Caco-2 (cell line): ENCODE data around the gene NFIA. TPM values are rescaled to one million over a fixed set of nuclear protein-coding genes. Genes with fewer than 3 reads are reported as not detected.

Experiments used
- BruUV-seq: library from RNA; stranded (reverse); fragments of 400-500 nt; replicated peaks from 2 replicates; lab custom pipeline; 2021; lab: Mats Ljungman, UMichigan
- CTCF ChIA-PET: fragments of 300-600 bp; sonication (Branson Sonifier 250); formaldehyde crosslinking; loops from one replicate; lab custom pipeline; 2022; ENCODE audit warnings: antibody characterized with exemption; lab: Charles Lee
- POLR2A ChIA-PET: fragments of 300-600 bp; sonication (Branson Sonifier 250); formaldehyde crosslinking; loops from one replicate; lab custom pipeline; 2022; ENCODE audit warnings: antibody characterized with exemption; lab: Charles Lee
- DNase-seq, 2 experiments: peaks; one replicate each; pipeline versions ENCODE4 v3.0.0 to v3.0.0-alpha.2; 2020 to 2022
- H3K27me3 ChIP-seq: replicated peaks from 2 replicates; pipeline ENCODE4 v1.6.0; 2011; ENCODE audit warnings: low read length; ENCODE audit not compliant: control insufficient read depth, insufficient read depth
- H3K36me3 ChIP-seq: 2 replicates; pipeline ENCODE4 v1.5.1; 2011; ENCODE audit warnings: low read length; ENCODE audit not compliant: control insufficient read depth, insufficient read depth
- H3K4me1 ChIP-seq: fragments of 250-450 bp; sonication (Bioruptor Pico); 2 replicates; pipeline ENCODE4 v1.5.1; 2020; ENCODE audit warnings: mild to moderate bottlenecking
- H3K4me3 ChIP-seq: 2 replicates; pipeline ENCODE4 v1.5.1; 2011; ENCODE audit warnings: low read depth, mild to moderate bottlenecking, control low read depth, low read length
- H3K9me3 ChIP-seq: fragments of 250-450 bp; sonication (Bioruptor Pico); 2 replicates; pipeline ENCODE4 v1.5.1; 2020; ENCODE audit warnings: mild to moderate bottlenecking, moderate library complexity
- H3K27ac Mint-ChIP-seq: one replicate; pipeline ENCODE4 v1.8.0; 2022; ENCODE audit warnings: mixed read lengths; ENCODE audit not compliant: unreplicated experiment
- H3K27me3 Mint-ChIP-seq: one replicate; pipeline ENCODE4 v1.8.0; 2022; ENCODE audit warnings: mixed read lengths; ENCODE audit not compliant: insufficient read depth, unreplicated experiment
- H3K36me3 Mint-ChIP-seq: one replicate; pipeline ENCODE4 v1.8.0; 2022; ENCODE audit warnings: mild to moderate bottlenecking, mixed read lengths; ENCODE audit not compliant: insufficient read depth, unreplicated experiment
- H3K4me1 Mint-ChIP-seq: one replicate; pipeline ENCODE4 v1.8.0; 2022; ENCODE audit warnings: low read depth, mixed read lengths; ENCODE audit not compliant: unreplicated experiment
- H3K4me3 Mint-ChIP-seq: one replicate; pipeline ENCODE4 v1.8.0; 2022; ENCODE audit warnings: mild to moderate bottlenecking, moderate library complexity, mixed read lengths; ENCODE audit not compliant: unreplicated experiment
- H3K9me3 Mint-ChIP-seq: one replicate; pipeline ENCODE4 v1.8.0; 2022; ENCODE audit warnings: mixed read lengths; ENCODE audit not compliant: unreplicated experiment
- CTCF ChIP-seq, 2 experiments: fragments of 200-600 bp in 1 of 2; IDR thresholded peaks; 1 replicate in 1 of 2; 2 replicates in 1 of 2; pipeline versions ENCODE4 v1.5.1 to v1.8.0; 2011 to 2022; ENCODE audit warnings: antibody characterized with exemption in 1 of 2, control low read depth in 1 of 2, inconsistent platforms in 1 of 2, low read depth in 1 of 2, low read length in 1 of 2, mild to moderate bottlenecking in 1 of 2, moderate library complexity in 1 of 2; ENCODE audit not compliant: insufficient read depth in 1 of 2, severe bottlenecking in 1 of 2, unreplicated experiment in 1 of 2
- intact Hi-C: fragments of 100-400 bp; cut with micrococcal nuclease; formaldehyde crosslinking; loops from one replicate; pipeline ENCODE4 v1.10.0; 2022; ENCODE audit not compliant: unreplicated experiment
- total RNA-seq: library from RNA; stranded (reverse); gene quantifications from 2 replicates; pipeline ENCODE4 v1.2.3, GENCODE V29; 2022

The NFIA gene
- total RNA-seq, 1 experiment from 2014 or later: 1.4 TPM

GRCh38 chr1:61506944-61507500, 424.7 kb downstream of the NFIA start:
- POLR2A ChIA-PET: no interaction called here
- no peak for TF ChIP-seq CTCF (IDR thresholded peaks at IDR 0.05; ENCODE audit: insufficient read depth in 1 of 2, low read depth in 1 of 2, low read length in 1 of 2, severe bottlenecking in 1 of 2, unreplicated experiment in 1 of 2)
- CTCF ChIA-PET: no interaction called here
- no peak for DNase-seq
- no peaks in the 10 kb centered on the region for H3K36me3 ChIP-seq
- no peaks in the 10 kb centered on the region for H3K9me3 ChIP-seq
- Mint-ChIP-seq H3K36me3 (no peaks in the 10 kb centered on the region), H3K27me3 (no peaks in the 10 kb centered on the region), H3K4me3 (no peak overlapping the region), H3K27ac (no peak overlapping the region), H3K4me1 (no peaks in the 10 kb centered on the region), H3K9me3 (no peaks in the 10 kb centered on the region)
- intact Hi-C loops: no loop called here
- H3K4me3 ChIP-seq: no peak overlapping the region
- H3K4me1 ChIP-seq: no peaks in the 10 kb centered on the region
- BruUV-seq: no TSS peak
- H3K27me3 ChIP-seq: no peaks in the 10 kb centered on the region
